Omental fat pad (tissue), 4 donors: ENCODE results near the gene MRGPRD. TPM values are rescaled to one million over a fixed set of nuclear protein-coding genes. Genes with fewer than 3 reads are reported as not detected.

Experiments used
- ATAC-seq: fragments of 150-250 bp; one replicate; pipeline ENCODE4 v1.9.1; 2016; ENCODE audit warnings: mild to moderate bottlenecking, moderate library complexity; ENCODE audit not compliant: low FRiP score
- DNase-seq: peaks from one replicate; pipeline ENCODE4 v3.0.0-alpha.2; 2019; ENCODE audit warnings: low spot score
- total RNA-seq, 4 donors: library from RNA; depleted of rRNA; stranded (reverse); fragments of >200 nt; gene quantifications; one replicate each; pipeline ENCODE4 v1.1.0, GENCODE V29; 2016
- TF ChIP-seq, protein P1 (sequence below), 3 donors: fragments of 450-650 bp; IDR thresholded peaks; one replicate each; pipeline ENCODE4 v1.5.1; 2016 to 2017; ENCODE audit warnings: antibody characterized with exemption in 3 of 3, mild to moderate bottlenecking in 3 of 3, moderate library complexity in 2 of 3

The MRGPRD gene
- total RNA-seq, 4 donors from 2014 or later: not detected

DNA sequence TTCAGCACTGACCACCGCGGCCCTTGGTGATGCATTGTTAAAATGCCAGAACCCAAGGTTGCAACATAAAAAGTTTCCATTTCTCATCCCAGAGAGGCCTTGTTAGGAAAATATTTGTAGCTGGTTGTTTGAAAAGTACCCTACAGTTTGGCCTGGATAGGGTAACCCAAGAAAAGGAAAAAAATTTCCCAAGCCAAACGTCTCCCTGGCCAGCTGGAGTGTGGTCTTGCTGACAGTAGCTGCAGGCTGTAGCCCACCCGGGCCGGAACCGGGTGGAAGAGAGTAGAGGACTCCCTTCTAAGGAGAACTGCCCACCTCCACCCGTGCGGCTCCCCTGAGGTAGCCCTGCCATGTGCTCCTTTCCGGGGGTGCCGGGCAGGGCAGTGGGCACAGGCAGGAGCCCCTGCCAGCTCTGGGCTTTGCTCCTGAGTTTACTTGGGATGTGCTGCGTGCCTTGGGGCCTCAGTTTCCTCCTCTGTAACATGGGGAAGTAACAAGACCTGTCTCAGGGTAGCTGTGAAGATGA, 38.6 kb downstream of the MRGPRD start:
- TF ChIP-seq, protein P1, sequence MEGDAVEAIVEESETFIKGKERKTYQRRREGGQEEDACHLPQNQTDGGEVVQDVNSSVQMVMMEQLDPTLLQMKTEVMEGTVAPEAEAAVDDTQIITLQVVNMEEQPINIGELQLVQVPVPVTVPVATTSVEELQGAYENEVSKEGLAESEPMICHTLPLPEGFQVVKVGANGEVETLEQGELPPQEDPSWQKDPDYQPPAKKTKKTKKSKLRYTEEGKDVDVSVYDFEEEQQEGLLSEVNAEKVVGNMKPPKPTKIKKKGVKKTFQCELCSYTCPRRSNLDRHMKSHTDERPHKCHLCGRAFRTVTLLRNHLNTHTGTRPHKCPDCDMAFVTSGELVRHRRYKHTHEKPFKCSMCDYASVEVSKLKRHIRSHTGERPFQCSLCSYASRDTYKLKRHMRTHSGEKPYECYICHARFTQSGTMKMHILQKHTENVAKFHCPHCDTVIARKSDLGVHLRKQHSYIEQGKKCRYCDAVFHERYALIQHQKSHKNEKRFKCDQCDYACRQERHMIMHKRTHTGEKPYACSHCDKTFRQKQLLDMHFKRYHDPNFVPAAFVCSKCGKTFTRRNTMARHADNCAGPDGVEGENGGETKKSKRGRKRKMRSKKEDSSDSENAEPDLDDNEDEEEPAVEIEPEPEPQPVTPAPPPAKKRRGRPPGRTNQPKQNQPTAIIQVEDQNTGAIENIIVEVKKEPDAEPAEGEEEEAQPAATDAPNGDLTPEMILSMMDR (IDR thresholded peaks at IDR 0.05): no peak
- peak; percentile 24 for ATAC-seq
- DNase-seq: no peak

DNA sequence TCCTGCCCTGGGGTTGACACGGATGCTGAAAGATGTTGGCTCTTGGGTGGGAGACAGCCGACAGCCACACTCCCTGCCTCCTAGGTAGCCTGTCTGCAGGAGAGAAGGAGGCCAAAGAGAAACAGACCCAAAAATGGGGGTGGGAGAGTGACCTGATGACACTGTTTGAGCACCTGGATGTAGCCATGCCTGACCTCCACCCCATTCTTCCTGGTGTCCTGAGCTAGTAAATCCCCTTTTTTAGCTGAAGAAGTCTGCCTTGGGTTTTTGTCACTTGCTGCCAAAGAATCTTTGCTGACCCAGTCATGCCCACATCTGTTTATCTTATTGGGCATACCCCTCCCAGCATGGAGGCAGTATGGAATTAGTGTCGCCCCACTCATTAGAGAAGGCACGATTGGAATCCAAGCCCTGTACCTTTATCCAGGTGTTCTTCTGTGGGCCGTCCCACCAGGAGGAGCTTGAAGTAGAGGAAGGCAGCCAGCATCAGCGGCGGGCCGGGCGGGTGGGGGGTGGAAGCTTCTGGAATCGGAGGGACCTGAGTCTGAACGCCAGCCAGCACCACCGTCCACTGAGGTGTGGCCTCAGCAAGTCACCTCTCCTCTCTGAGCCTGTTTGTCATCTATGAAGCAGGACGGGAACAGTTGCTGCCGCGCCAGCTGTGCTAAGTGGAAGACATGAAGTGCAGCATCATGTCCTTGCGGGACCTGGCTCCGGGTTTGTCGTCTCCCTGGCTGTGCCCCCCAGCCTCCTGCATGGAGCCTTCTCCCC, 39.3 kb downstream of the MRGPRD start:
- DNase-seq: no peak
- ATAC-seq: no peak
- TF ChIP-seq, protein P1 (IDR thresholded peaks at IDR 0.05): no peak

DNA sequence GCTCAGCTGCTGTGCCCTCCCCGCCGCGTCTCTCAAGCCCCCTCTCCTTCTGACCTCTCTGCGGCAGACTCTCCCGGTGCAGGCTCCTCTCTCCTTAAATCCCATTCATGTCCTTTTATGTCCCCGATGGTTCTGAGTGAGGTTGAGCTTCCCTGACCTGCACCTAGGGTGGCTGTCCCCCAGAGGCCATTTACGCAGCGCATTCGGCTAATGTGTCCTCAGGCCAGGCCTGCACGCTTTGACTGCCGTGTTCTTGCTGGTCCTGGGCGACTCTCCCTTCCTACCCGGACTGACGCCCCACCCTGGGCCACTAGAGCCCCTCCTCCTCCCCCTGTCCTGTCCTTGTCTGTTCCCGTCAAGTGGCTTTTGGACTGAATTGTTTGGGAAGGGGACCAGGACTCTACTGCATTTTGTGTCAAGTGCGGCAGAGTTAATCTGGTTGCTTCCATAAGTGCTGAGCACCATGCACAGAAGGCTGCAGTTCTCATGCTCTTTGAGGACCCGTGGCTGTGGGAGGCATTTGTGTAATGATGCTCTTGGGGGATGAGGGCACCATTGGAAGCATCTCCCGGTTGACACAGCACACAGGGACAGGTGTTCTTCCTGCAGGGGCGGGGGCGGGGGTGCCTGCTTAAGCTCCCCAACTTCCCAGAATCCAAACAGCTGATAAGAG, 40.0 kb downstream of the MRGPRD start:
- no peak for ATAC-seq
- no peak for DNase-seq
- TF ChIP-seq, protein P1 (IDR thresholded peaks at IDR 0.05): no peak

DNA sequence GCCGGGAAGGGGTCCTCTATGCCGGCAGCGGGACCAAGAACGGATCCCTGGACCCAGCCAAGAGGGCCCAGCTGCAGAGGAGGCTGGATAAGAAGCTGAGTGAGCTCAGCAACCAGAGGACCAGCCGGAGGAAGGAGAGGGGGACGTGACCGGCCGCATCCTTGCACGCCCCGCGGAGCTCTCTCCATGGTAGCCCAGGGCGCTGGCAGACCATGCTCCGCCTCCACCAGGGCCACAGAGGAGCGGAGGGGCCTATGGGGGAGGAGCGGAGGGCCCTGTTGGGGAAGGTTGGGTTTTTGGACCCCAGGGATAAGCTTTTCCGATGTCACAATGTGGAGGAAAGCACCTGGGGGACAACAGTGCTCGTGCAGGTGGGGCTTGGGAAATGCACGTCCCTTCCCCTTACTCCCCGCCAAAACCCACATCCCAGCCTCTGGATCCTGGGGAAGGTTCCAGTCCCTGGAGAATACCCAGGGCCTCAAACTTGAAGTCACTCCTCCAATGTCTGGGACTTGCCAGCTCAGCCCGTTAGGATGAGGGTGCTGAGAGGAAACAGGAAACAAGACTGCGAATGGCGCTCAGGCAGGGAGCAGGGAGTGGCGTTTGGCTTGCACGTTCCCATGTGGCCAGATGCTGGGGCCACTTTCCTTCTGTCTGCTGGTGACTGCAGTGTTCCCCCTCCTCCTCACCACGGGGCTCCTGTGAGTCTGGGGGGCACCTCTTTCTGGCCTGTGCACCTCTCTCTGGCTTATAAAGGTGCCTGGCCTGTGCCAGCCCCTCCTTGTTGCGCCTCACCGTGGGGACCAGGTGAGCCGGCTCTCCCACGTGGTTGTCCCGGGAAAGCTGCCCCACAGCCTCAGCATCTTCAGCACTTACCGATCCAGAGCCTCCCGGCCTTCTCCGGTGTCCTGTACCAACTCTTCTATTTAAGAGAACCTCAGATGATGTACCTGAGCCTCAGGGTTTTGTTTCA, 40.9 kb downstream of the MRGPRD start:
- DNase-seq (no peak), ATAC-seq (no peak)
- TF ChIP-seq, protein P1 (IDR thresholded peaks at IDR 0.05): no peak

DNA sequence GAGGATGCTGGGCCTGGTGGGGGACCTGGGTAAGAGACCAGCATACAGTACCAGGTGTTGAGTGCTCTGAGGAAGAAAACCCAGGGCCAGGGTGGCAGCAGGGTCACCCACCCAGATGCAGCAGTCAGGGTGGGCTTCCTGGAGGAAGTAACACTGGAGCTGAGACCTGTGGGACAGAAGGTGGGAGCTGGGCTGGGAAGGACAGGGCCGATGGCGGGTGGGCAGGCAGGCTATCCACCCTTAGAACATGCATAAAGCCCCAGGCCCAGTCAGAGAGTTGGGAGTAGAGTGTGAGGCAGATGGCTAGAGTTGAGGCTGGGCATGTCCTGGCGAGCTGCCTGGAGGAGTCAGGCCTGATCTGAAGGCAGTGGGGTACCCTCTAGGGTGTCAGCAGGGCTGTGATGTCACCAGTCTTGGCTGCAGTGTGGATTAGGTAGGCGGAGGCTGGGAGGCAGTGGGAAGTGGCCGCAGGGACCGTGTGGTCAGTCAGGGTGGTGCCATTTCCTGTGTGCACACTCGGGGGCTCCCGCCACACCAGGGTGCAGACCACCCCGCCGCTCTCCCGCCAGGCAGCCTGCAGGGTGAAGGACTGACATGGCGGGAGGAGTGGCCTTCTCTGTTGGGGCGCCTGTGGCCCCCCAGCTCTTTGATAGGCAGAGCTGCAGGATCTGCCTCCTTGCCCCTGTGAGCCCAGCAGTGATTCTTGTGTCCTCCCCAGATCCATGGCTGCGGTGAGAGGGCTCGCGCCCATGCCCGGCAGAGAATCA, 41.8 kb downstream of the MRGPRD start:
- no peak for DNase-seq
- ATAC-seq: no peak

More for the DNA sequence above, 41.8 kb downstream of the MRGPRD start:
- TF ChIP-seq, protein P1 (IDR thresholded peaks at IDR 0.05): no peak
